Measurements from ENCODE around the gene TRUB2.

DNA sequence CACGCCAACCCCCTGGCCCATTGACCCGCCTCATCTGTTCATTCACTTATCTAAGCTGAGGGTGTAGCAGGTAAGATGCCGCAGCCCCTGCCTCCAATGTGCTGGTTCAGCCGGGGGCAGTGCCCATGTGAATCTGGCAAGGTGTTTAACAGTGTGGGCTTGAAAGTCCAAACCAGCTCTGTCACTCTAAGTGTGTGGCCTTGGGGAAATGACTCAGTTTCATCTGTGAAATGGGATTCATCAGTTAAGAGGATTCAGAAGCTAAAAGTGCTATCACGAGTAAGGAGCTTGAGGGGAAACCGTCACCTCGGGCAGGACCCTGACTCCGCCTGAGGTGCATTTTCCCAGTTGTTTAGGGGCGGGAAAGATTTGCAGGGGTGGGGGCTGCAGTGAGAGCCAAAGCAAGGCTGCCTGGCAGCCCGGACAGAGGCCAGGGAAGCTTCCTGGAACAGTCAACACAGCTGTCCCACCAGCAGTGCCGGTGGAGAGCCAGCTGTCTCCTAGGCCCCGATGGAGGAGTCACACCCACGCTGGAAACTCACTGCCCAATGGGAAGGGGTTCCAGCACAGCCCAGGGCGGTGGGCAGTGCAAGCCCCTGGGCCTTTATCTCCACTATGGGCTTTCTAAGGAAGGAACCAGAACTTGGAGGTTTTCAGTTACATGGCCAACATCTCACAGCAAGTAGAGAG, 39.2 kb upstream of the TRUB2 start:
- TF ChIP-seq, protein P1, sequence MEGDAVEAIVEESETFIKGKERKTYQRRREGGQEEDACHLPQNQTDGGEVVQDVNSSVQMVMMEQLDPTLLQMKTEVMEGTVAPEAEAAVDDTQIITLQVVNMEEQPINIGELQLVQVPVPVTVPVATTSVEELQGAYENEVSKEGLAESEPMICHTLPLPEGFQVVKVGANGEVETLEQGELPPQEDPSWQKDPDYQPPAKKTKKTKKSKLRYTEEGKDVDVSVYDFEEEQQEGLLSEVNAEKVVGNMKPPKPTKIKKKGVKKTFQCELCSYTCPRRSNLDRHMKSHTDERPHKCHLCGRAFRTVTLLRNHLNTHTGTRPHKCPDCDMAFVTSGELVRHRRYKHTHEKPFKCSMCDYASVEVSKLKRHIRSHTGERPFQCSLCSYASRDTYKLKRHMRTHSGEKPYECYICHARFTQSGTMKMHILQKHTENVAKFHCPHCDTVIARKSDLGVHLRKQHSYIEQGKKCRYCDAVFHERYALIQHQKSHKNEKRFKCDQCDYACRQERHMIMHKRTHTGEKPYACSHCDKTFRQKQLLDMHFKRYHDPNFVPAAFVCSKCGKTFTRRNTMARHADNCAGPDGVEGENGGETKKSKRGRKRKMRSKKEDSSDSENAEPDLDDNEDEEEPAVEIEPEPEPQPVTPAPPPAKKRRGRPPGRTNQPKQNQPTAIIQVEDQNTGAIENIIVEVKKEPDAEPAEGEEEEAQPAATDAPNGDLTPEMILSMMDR (IDR thresholded peaks at IDR 0.05 in 2 of 3, conservative IDR thresholded peaks at IDR 0.05 in 1 of 3; ENCODE audit: borderline replicate concordance in 1 of 3, insufficient read depth in 1 of 3, low read depth in 2 of 3, low read length in 2 of 3): no peak
- TF ChIP-seq POLR2A (IDR thresholded peaks at IDR 0.05; ENCODE audit: borderline replicate concordance, extremely low read depth, insufficient read depth, insufficient read length): no peak

Data from HCT116 (cell line).